ENCODE data around the gene CGB1.

The CGB1 gene

GRCh38 chr19:48993175-48994034 lies 43.3 kb downstream of the CGB1 start, which contains the start of the genes GYS1 and RUVBL2:
Gene GYS1 (minus strand): TSS chr19:48993309. CDS start chr19:48993112, 197 bp downstream.
Gene RUVBL2 (plus strand): TSS chr19:48993887. CDS start chr19:48993912, 25 bp downstream.
- DNase-seq: peak; percentile 99

DNA sequence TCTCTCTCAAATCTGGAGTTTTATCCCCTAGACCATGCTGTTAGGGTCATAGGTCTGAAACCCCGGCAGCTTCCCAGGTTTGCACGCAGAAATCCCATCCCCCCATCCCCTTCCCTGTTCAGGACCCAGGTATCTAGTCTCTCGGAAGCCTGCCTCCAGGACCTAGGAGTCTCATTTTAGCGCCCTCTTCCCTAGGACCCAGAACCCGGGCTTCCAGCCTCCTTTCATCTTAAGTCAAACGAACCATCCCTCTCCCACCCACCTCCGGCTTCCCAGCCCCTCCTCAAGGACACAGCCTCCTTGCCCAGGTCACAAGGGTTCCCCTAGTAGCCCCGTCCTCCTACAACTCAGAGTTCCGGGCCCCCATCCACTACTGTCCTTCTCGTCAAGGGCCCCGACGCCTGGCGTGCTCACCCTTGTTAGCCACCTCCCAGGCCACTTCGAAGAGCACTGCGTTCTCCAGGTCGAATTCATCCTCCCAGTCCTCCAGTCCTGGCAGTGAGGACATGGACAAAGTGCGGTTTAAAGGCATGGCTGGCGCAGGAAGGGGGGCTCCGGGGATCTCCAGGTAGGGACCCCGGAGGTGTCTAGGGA lies 44.0 kb downstream of the CGB1 start:
- no peak for DNase-seq

- DNase-seq: no peak
Observed at GRCh38 chr19:48991873-48992580, 44.7 kb downstream of the CGB1 start.

DNA sequence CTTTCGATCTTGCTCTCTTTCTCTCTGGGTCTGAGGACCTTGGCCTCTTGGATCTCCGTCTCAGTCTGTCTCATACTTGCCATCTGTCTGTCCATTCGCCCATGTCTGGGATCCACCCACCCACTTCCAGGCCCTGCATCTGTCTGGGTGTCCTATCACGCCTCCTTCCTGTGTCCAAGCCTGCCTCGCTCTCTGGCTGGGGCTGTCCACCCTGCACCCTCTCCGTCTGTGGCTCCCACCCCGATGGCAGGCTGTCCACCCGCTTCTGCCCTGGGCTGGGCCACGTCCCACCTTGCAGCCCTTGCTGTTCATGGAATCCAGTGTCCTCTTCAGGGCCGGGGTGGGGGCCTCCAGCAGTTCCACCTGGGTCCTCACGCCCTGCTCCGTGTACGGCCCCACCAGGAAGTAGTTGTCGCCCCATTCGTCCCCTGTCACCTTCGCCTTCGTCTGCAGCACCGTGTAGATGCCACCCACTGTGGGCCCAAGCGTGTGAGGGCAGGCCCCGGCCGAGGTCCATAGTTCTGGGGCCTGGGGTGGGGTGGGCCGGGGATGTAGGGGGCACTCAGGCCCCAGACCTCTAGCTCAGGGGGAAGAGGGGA lies 45.6 kb downstream of the CGB1 start:
- no peak for DNase-seq

DNA sequence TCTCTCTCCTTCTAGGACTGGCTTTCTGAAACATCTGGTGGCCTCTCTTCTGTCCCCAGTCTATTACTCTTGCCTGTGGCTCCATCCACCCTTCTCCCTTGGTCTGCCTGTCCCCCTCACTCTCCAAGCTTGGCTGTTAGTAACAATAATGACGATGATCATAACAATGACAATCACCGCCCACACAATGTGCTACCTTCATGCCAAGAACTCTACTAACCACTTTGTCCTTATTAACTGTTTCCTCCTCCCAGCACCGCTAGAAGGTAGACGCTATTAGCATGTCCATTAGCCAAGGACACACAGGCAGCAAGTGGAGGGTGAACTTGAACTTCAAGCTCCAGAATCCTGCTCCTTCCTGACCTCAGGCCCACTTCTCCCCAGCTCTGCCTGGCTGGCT lies 46.3 kb downstream of the CGB1 start:
- no peak for DNase-seq

- no peak for DNase-seq
Observed at GRCh38 chr19:48989701-48990291, 46.9 kb downstream of the CGB1 start.

- no peak for DNase-seq
Observed at GRCh38 chr19:48988860-48989259, 47.8 kb downstream of the CGB1 start.

DNA sequence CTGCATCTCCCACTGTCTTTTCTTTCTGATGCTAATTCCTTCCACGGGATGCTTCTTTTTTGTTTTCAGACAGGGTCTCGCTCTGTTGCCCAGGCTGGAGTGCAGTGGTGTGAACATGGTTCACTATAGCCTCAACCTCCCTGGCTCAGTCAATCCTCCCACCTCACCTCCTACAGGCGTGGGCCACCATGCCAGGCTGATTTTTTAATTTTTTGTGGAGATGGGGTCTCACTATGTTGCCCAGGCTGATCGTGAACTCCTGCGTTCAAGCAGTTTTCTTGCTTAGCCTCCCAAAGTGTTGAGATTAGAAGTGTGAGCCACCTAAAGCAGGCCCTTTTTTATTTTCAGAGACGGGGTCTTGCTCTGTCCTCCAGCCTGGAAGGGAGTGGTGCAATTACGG lies 48.4 kb downstream of the CGB1 start:
- no peak for DNase-seq

GRCh38 chr19:48987323-48987722 lies 49.4 kb downstream of the CGB1 start:
- DNase-seq: no peak

GRCh38 chr19:48986211-48986610 lies 50.5 kb downstream of the CGB1 start:
- DNase-seq: no peak

DNA sequence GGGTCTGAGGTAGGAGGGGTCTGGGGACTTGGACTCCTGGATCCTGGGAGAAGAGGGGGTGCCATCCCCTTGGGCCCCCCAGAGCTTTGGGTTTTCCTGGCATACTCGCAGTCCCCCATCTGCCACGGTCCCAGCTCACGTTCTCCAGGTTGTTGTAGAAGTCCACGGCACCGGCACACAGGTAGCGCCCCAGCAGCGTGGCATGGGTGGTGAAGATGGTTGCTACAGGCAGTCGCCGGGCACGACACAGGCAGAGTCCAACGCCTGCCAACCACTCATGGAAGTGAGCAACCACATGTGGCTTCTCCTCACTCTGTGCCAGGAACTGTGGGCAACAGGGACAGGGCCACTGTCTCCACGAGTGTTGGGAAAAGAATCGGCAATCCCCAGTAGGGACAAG lies 51.0 kb downstream of the CGB1 start:
- DNase-seq: no peak
